AG20443 (cell line): ENCODE results near the gene HCK.
A peak's percentile ranks its signal among the peaks of the same experiment; 100 is the strongest.

Experiments used
- DNase-seq: peaks from one replicate; pipeline ENCODE4 v3.0.0; 2012; ENCODE audit warnings: low spot score, mixed read lengths

Gene HCK

GRCh38 chr20:32062776-32063170 is 10.7 kb downstream of the HCK start:
- DNase-seq: no peak

DNA sequence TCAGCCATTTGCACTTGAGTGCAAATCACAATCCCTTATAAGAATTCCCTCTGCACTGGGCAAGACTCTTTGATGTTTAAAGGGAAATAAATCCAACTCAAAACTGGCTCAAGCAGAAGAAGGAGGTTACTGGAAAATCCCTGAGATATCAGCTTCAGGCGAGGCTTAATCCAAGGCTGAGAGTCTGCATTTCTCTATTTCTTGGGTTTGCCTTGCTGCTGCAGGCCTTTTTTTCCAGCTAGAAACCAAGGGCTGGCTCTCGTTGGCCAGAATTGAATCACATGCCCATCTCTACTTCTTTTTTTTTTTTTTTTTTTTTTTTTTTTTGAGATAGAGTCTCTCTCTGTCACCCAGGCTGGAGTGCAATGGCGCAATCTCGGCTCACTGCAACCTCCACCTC is 11.7 kb downstream of the HCK start:
- DNase-seq: no peak

- DNase-seq: no peak
Observed at GRCh38 chr20:32064667-32065066, 12.6 kb downstream of the HCK start.

DNA sequence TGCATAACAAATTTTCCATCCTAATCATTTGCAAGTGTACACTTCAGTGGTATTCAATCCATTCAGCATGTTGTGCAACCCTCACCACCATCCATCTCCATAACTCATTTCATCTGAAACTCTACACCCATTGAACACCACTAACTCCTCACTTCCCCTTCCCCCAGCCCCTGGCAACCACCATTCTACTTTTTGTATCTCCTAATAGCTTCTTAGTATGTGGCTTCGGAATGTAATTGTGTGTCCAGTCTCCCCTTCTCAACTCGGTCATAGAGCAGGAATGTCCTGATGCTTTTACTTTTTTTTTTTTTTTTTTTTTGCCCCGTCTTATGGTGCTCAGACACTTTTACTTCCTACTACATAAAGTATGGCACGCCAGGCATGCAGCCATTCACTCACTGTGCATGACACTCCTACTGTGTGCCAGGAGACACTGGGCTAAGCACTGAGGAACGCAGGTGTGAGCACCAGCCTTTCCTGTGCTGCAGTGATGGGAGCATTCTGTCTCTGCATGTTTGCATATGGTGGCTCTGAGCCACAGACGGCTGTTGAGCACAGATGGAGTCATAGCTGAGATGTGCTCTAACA is 15.3 kb downstream of the HCK start:
- peak; percentile 82 for DNase-seq

GRCh38 chr20:32068174-32068573 is 16.1 kb downstream of the HCK start:
- DNase-seq: no peak

DNA sequence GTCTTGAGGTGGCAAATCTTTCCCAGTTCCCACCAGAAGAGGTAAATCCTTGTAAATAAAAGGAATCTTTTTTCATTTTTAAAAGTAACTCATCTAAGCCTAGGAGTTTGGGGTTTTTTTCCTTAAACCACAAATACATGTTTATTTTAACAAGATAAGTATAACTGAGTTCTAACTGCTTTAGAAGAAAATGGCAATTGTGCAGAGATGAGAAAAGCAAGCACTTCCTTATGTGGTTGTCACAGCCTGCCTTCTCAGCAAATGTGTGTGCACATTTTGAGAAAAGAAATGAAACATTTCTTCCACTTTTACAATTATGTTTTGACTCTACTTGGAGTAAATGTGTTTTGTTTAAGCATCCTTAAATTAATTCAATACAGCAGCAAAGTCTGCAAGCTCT is 17.7 kb downstream of the HCK start:
- no peak for DNase-seq

DNA sequence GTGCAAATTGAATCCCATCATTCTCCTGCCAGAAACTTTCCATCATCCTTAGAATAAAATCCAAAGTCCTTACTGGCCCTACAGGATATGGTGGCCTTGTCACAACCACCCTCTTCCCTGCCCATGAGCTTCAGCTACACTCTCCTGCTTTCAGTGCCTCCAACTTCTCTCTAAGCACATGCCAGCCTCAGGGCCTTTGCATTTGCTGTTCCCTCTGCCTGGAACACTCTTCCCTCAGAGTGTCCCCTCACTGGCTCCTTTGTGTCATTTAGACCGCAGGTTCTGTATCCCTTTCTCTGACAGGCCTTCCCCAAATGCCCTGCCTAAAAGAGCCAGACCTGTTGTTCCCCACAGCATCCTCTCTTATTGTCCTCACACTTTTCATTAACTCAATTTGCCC is 18.2 kb downstream of the HCK start:
- DNase-seq: no peak

DNA sequence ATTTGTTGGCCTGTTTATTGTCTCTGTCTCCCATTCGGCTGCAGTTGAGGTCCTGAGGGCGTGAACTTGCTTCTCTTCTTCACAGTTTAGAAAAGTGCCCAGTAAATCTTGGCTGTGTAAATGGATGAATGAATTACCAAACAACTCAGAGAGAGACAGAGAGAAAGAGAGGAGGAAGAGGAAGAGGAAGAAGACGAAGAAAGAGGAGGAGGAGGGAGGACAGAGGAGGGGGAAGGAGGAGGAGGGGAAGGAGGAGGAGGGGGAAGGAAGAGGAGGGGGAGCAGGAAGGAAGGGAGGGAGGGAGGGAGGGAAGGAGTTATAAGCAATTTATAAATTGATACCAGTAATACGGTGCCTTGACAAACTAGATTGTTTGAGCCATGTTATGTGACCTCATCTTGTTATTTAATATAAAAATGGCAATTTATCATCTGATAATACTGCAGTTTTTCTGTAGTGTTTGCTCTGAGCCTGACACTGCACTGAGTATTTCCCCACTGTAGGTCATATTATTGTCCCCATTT is 18.7 kb downstream of the HCK start:
- DNase-seq: no peak

DNA sequence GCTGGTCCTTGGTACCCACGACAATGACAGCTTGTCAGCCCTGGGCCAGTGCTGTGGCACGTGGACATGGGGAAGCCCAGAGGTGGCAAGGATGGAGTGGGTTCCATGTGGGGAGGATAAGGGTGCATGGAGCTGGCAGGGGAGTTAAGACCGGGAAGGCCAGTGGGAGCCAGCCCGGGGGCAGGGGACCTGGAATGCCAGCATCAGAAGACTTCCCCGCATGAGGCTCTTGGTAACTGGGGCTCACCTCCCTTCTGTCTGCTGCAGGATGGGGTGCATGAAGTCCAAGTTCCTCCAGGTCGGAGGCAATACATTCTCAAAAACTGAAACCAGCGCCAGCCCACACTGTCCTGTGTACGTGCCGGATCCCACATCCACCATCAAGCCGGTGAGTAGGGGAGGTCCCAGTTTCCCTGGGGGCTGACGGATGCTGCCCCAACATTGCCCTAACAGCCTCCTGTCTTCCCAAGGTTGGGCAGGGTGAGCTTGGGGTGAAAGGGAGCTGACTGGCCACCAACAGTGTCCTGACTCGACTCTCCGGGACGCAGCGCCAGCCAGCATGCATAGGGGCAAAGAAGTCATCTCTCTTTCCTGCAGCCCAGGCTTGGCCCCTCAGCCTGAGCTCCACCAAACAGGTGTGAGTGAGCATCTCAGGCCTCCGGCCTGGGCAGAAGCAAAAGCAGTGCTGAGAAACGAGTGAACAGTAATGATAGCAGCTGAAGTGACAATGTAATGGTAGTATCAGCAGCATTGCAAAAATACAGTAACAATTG is 19.5 kb downstream of the HCK start:
- DNase-seq: no peak

DNA sequence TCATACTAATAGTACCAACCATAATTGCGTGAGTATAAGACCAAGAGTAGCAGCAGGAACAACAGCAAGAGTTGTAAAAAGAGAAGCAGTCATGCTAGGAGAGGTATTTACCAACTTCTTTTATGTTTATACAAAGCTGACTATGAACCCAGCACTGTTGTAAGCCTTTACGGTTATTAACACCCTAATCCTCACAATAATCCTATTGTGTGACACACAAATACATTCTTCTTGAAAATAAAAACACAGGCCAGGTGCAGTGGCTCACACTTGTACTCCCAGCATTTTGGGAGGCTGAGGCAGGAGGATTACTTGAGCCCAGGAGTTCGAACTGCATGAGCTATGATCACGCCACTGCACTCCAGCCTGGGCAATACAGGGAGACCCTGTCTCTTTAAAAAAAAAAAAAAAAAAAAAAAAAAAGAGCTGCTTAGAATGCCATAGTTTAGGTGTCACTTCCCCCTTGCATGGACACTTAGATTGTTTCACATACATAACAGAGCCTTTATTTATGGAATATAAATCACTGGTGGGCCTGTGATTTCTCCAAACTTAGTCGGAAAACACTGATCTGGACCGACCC is 20.2 kb downstream of the HCK start:
- DNase-seq: no peak

GRCh38 chr20:32075534-32075933 is 23.5 kb downstream of the HCK start:
- no peak for DNase-seq

DNA sequence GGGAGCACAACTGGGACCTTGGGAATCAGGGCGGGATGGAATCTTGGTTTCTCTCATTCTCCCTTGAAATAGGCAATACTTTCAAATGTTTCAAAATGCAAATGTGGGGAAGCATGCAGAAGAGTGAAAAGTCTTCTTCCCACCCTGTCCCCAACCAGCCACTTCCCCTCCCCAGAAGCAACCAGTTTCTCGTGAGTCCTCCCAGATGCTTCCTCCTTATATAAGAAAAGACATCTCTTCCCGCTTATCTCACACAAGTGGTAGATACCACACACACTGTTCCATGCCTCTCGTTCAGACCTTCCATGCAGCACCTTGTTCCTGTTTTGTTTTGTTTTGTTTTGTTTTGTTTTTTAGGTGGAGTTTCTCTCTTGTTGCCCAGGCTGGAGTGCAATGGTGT is 25.1 kb downstream of the HCK start:
- no peak for DNase-seq

- DNase-seq: no peak
Observed at GRCh38 chr20:32078322-32078721, 26.3 kb downstream of the HCK start.

DNA sequence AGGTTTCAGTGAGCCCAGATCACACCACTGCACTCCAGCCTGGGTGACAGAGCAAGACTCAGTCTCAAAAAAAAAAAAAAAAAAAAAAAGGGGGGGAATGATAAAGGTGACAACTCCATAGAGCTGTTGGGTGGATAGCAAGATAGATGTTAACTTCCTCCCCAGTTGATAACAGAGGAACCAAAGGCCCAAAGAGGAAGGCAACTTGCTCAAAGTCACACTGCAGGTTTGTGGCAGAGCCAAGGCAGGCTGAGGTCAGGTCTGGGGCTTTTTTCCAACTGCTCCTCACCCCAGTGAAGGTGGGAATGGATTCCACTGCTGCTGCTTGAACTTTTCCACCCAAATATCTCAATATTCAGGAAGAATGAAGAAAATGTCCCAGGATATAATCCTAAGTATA is 26.7 kb downstream of the HCK start:
- no peak for DNase-seq

DNA sequence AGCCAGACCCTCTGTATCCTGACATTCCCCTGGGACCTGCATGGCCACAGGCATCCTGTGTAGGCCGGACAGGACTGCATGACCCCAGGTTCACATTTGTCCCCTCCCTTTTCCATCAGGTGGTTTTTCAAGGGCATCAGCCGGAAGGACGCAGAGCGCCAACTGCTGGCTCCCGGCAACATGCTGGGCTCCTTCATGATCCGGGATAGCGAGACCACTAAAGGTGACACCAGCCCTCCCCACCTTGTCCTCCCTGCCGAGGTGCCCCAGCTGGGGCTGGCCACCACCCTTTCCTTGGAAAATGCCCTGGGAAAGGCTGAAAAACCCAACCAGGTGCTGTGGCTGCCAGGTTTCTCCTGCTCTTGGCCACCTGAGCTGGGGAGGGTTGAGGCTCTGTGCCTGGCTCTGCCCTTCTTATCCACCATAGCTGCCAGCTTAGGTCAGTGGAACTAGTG is 27.6 kb downstream of the HCK start:
- DNase-seq: no peak

- no peak for DNase-seq
Observed at GRCh38 chr20:32080783-32081182, 28.7 kb downstream of the HCK start.

DNA sequence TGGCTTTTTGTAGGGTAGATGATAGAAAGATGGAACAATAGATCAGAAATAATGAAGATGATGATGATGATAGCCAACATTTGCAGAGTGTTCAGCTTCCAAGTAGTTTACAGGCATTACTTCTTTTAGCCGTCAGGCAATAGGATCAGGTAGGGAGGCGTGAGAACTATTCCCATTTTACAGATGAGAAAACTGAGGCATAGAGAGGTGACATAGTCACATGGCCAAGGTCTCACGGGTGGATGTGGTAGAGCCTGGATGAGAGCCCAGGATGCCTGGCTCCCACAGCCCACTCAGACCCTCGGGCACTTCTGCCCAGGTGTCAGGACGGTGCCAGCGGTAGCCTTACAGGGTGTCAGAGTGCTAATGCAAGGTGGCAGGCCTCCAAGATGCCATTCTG is 31.4 kb downstream of the HCK start:
- DNase-seq: no peak

- no peak for DNase-seq
Observed at GRCh38 chr20:32087070-32087469, 35.0 kb downstream of the HCK start.

DNA sequence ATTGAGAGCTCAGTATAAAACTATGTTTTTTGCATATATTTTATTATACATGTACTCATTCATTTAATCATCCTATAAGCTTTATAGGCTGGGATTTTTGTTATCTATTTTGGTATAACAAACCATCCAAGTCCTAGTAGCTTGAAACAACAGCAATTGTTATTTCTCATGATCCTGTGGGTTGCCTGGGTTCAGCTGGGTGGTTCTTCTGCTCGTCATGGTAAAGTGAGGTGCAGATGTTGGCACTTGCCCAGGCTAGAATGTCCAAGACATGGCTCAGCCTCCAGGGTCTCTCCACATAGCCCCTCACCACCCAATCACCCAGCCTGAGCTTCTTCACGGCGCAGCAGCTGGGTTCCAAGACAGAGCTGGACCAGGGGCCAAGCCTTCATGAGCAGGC is 36.7 kb downstream of the HCK start:
- DNase-seq: no peak

DNA sequence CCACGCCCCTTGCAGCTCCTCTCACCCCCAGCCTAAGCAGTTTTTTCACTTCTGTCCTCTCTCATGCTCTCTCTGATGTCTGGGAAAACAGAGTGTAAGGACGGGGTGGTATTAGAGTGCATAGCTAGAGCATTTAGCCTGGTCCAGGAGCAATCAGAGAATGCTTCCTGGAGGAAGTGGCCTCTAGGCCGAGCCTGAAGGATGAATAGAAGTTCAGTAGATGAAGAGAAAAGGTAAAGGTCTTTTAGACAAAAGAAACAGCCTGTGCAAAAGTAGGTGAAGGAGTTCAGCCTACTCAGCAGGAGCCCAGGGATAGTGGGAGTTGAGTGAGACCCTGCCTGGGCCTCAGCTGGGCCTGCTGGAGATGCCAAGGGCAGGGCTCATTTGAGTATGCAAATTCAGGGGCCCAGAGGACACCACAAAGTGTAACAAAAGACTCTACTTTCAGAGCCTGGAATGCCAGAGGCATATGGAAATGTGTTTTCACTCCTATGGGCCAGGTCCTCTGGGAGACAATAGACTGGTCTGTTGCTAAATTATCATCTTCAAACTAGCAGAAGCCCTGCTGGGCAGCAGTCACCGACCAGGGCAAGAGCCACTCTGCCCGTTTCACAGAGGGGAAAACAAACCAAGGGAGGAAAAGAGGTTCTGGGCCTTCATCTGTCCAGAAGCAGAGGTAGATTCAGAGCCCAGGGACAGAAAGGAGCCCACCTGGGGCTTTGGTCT is 37.8 kb downstream of the HCK start:
- DNase-seq: no peak

DNA sequence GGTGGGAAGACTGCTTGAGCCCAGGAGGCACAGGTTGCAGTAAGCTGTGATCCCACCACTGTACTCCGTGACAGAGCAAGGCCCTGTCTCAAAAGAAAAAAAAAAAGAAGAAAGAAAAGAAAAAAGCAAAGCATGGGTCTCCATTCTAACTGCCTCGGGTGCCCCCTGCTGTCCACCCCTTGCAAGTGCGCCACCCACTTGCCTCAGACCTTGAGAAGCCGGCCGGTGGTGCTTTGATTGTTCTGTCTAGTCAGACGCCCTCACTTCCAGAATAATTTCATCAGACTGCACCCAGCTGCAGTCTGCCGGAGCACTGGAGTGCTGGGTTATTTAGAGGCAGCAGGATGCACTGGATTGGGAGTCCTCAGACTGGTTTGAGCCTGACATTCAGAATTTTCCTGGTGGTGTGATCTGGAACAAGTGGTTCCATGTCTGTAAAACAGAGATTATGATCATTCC is 39.9 kb downstream of the HCK start:
- DNase-seq: peak; percentile 82

DNA sequence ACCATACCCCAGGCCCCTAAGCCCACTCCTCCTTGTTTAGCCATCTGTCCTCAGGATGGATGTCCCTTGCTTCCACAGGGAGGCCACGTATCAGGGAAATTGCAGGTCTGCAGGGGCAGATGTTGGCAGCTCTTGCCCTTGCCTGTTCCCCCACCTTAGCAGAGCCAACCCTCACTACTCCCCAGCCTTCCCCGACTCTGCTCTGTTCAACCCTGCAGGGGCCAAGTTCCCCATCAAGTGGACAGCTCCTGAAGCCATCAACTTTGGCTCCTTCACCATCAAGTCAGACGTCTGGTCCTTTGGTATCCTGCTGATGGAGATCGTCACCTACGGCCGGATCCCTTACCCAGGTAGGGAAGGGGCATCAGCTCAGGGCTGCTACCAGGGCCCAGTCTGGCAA is 46.7 kb downstream of the HCK start:
- no peak for DNase-seq
